ENCODE measurements around the gene TMEM192. TPM values are rescaled to one million over a fixed set of nuclear protein-coding genes. Genes with fewer than 3 reads are reported as not detected.

TMEM192 gene
- total and polyA plus RNA-seq, 2 experiments from 2014 or later: 6.9 to 10.8 TPM

DNA sequence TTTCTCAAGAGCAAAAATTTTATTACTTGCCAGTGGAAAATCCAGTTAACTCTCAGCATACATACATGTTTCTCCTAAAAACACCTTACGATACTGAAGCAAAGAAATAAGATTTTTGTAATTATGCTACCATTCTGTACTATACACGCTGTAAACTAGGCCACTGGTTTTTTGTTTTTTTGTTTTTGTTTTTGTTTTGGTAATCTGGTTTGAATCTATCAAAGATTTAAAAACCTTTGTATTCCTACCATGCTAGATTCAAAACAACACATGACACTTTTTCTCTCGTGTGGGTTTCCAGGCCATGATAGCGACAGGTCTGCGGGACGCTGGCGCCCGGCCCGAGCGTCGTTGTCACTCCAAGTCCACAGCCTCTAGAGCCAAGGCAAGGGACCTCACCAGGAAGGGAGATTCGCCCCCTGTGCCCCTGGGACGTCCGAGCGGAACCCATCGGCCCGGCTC lies 723 bp downstream of the TMEM192 start:
- Histone ChIP-seq H3K9me2 (ENCODE audit: insufficient read depth) (no peaks in the 10 kb centered on the region), H3K4me1 (ENCODE audit: insufficient read depth) (peaks cover 5% of the 10 kb centered on the region), H3F3A (replicated peaks; ENCODE audit: low read depth) (no peaks in the 10 kb centered on the region; the same call in 1 of the 2 replicates), H3K27me3 (ENCODE audit: insufficient read depth) (no peaks in the 10 kb centered on the region), H3K36me3 (ENCODE audit: insufficient read depth) (no peaks in the 10 kb centered on the region), H3K4me3 (peak overlapping the region; percentile 76), H2AFZ (peak overlapping the region; percentile 93), H3K4me2 (peak overlapping the region; percentile 90), H3K79me2 (replicated peaks; ENCODE audit: insufficient read depth) (peaks cover 6% of the 10 kb centered on the region; the same call in 1 of the 2 replicates), H3K27ac (ENCODE audit: low read depth) (no peak overlapping the region), H4K20me1 (replicated peaks; ENCODE audit: insufficient read depth) (no peaks in the 10 kb centered on the region; the same call in none of the 2 replicates)
- Mint-ChIP-seq H3K4me1 (peaks cover 8% of the 10 kb centered on the region), H3K36me3 (ENCODE audit: low read depth) (no peaks in the 10 kb centered on the region), H3K27me3 (ENCODE audit: insufficient read depth, low read depth, poor library complexity) (no peaks in the 10 kb centered on the region), H3K9me3 (no peaks in the 10 kb centered on the region), H3K27ac (no peak overlapping the region), H3K4me3 (peak overlapping the region; percentile 84)
- ATAC-seq (no peak), DNase-seq (ENCODE audit: low spot score) (no peak)
- TF ChIP-seq EZH2phosphoT487 (IDR thresholded peaks at IDR 0.05; ENCODE audit: unreplicated experiment): no peak
- TF ChIP-seq ZNF462 (CRISPR knock-in tag; IDR thresholded peaks at IDR 0.05): no peak
- no peak for TF ChIP-seq EZH2 (IDR thresholded peaks at IDR 0.05; ENCODE audit: low read depth, unreplicated experiment)
- no peak for TF ChIP-seq ETS1 (IDR thresholded peaks at IDR 0.05)
- TF ChIP-seq, protein P1, sequence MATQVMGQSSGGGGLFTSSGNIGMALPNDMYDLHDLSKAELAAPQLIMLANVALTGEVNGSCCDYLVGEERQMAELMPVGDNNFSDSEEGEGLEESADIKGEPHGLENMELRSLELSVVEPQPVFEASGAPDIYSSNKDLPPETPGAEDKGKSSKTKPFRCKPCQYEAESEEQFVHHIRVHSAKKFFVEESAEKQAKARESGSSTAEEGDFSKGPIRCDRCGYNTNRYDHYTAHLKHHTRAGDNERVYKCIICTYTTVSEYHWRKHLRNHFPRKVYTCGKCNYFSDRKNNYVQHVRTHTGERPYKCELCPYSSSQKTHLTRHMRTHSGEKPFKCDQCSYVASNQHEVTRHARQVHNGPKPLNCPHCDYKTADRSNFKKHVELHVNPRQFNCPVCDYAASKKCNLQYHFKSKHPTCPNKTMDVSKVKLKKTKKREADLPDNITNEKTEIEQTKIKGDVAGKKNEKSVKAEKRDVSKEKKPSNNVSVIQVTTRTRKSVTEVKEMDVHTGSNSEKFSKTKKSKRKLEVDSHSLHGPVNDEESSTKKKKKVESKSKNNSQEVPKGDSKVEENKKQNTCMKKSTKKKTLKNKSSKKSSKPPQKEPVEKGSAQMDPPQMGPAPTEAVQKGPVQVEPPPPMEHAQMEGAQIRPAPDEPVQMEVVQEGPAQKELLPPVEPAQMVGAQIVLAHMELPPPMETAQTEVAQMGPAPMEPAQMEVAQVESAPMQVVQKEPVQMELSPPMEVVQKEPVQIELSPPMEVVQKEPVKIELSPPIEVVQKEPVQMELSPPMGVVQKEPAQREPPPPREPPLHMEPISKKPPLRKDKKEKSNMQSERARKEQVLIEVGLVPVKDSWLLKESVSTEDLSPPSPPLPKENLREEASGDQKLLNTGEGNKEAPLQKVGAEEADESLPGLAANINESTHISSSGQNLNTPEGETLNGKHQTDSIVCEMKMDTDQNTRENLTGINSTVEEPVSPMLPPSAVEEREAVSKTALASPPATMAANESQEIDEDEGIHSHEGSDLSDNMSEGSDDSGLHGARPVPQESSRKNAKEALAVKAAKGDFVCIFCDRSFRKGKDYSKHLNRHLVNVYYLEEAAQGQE (IDR thresholded peaks at IDR 0.05; ENCODE audit: unreplicated experiment): no peak
- no peak for TF ChIP-seq POLR2AphosphoS5 (IDR thresholded peaks at IDR 0.05; ENCODE audit: low read depth)
- no peak for TF ChIP-seq ZNF114 (CRISPR knock-in tag; IDR thresholded peaks at IDR 0.05)
- TF ChIP-seq, protein P2, sequence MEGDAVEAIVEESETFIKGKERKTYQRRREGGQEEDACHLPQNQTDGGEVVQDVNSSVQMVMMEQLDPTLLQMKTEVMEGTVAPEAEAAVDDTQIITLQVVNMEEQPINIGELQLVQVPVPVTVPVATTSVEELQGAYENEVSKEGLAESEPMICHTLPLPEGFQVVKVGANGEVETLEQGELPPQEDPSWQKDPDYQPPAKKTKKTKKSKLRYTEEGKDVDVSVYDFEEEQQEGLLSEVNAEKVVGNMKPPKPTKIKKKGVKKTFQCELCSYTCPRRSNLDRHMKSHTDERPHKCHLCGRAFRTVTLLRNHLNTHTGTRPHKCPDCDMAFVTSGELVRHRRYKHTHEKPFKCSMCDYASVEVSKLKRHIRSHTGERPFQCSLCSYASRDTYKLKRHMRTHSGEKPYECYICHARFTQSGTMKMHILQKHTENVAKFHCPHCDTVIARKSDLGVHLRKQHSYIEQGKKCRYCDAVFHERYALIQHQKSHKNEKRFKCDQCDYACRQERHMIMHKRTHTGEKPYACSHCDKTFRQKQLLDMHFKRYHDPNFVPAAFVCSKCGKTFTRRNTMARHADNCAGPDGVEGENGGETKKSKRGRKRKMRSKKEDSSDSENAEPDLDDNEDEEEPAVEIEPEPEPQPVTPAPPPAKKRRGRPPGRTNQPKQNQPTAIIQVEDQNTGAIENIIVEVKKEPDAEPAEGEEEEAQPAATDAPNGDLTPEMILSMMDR (conservative IDR thresholded peaks at IDR 0.05; ENCODE audit: low read depth in 2 of 2): no peak

Measured in GM23338 (cell line).